Measurements from ENCODE around the gene CDH23.

DNA sequence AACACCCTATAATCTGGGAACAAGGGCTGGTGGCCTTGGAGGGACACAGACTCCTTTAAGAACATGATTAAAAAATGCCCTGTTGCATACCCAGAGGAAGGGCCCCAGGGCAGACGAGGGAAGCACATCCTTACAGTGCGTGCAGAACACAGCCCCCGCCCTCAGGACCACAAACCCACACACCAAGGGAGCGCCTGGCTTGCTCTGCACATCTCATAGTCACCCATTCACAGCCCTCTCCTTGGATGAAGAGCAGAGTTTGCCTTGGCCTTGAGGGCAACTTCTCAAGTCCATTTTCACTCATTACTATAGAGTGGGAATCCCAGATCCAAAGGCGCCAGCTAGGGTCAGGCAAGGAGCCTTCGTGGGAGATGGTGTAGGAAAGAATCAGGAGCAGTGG lies 382.9 kb downstream of the CDH23 start:
- TF ChIP-seq, protein P1, sequence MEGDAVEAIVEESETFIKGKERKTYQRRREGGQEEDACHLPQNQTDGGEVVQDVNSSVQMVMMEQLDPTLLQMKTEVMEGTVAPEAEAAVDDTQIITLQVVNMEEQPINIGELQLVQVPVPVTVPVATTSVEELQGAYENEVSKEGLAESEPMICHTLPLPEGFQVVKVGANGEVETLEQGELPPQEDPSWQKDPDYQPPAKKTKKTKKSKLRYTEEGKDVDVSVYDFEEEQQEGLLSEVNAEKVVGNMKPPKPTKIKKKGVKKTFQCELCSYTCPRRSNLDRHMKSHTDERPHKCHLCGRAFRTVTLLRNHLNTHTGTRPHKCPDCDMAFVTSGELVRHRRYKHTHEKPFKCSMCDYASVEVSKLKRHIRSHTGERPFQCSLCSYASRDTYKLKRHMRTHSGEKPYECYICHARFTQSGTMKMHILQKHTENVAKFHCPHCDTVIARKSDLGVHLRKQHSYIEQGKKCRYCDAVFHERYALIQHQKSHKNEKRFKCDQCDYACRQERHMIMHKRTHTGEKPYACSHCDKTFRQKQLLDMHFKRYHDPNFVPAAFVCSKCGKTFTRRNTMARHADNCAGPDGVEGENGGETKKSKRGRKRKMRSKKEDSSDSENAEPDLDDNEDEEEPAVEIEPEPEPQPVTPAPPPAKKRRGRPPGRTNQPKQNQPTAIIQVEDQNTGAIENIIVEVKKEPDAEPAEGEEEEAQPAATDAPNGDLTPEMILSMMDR (IDR thresholded peaks at IDR 0.05; ENCODE audit: low read depth, low read length, poor library complexity, severe bottlenecking), result no peak
- TF ChIP-seq EZH2phosphoT487 (IDR thresholded peaks at IDR 0.05; ENCODE audit: borderline replicate concordance, low read length), result no peak
